Natural killer cell (primary cell): ENCODE data around the gene CASP12. TPM values are rescaled to one million over a fixed set of nuclear protein-coding genes. Genes with fewer than 3 reads are reported as not detected.

Source experiments
- ATAC-seq, 3 donors: fragments of 150-1000 bp in 2 of 3; fragments of 200-7000 bp in 1 of 3; cut with Tn5 transposase; 1 replicate in 1 of 3; 2 replicates in 2 of 3; pipeline ENCODE4 v1.10.0; 2021; ENCODE audit warnings: mild to moderate bottlenecking in 2 of 3, moderate library complexity in 2 of 3
- DNase-seq, 2 donors: peaks; one replicate each; pipeline versions ENCODE4 v3.0.0 to v3.0.0-alpha.2; 2013 to 2021; ENCODE audit warnings: mixed read lengths in 1 of 2
- H3K27ac ChIP-seq: one replicate; pipeline ENCODE4 v1.5.1; 2013; ENCODE audit warnings: mild to moderate bottlenecking, low read length
- H3K27me3 ChIP-seq: one replicate; pipeline ENCODE4 v1.6.1; 2013; ENCODE audit warnings: low read length; ENCODE audit not compliant: control insufficient read depth, insufficient read depth
- H3K36me3 ChIP-seq: one replicate; pipeline ENCODE4 v1.6.1; 2013; ENCODE audit warnings: low read length; ENCODE audit not compliant: control insufficient read depth, insufficient read depth
- H3K4me1 ChIP-seq: one replicate; pipeline ENCODE4 v1.6.1; 2013; ENCODE audit warnings: low read length; ENCODE audit not compliant: control insufficient read depth, insufficient read depth
- H3K4me3 ChIP-seq: one replicate; pipeline ENCODE4 v1.5.1; 2013; ENCODE audit warnings: low read length
- H3K9me3 ChIP-seq: one replicate; pipeline ENCODE4 v1.6.1; 2013; ENCODE audit warnings: low read length; ENCODE audit not compliant: control insufficient read depth, insufficient read depth
- H3K27ac Mint-ChIP-seq, 2 donors: one replicate each; pipeline ENCODE4 v1.8.0; 2022; ENCODE audit warnings: mild to moderate bottlenecking in 2 of 2, mixed read lengths in 2 of 2, moderate library complexity in 1 of 2
- H3K27me3 Mint-ChIP-seq, 2 donors: one replicate each; pipeline ENCODE4 v1.8.0; 2022; ENCODE audit warnings: low read depth in 2 of 2, mixed read lengths in 2 of 2
- H3K36me3 Mint-ChIP-seq: one replicate; pipeline ENCODE4 v1.8.0; 2022; ENCODE audit warnings: mixed read lengths
- H3K4me1 Mint-ChIP-seq, 2 donors: one replicate each; pipeline ENCODE4 v1.8.0; 2022; ENCODE audit warnings: mixed read lengths in 2 of 2
- H3K4me3 Mint-ChIP-seq: one replicate; pipeline ENCODE4 v1.8.0; 2022; ENCODE audit warnings: mild to moderate bottlenecking, moderate library complexity, mixed read lengths
- H3K9me3 Mint-ChIP-seq, 2 donors: one replicate each; pipeline ENCODE4 v1.8.0; 2022; ENCODE audit warnings: mixed read lengths in 2 of 2
- WGBS: methylation state at CpG from one replicate; pipeline ENCODE4 v1.1.7; 2013; ENCODE audit warnings: missing lambda C conversion rate; ENCODE audit not compliant: insufficient coverage; 5-methylcytosine and 5-hydroxymethylcytosine counted together
- intact Hi-C: fragments of 100-400 bp; cut with micrococcal nuclease; formaldehyde crosslinking; loops from one replicate; pipeline ENCODE4 v1.14.2; 2022
- total RNA-seq, 4 donors: library from RNA; stranded (reverse); fragments of 120-200 nt in 1 of 4; gene quantifications; one replicate each; pipeline versions ENCODE4 v1.2.3 to v1.2.4, GENCODE V29; 2013 to 2022
- TF ChIP-seq, protein P1 (sequence below): fragments of 200-600 bp; IDR thresholded peaks from one replicate; pipeline ENCODE4 v1.8.0; 2022; ENCODE audit warnings: antibody characterized with exemption

CASP12 gene
- total RNA-seq, 3 donors from 2014 or later (not counting 1 experiment from before 2014, with no cell fraction given), result not detected

DNA sequence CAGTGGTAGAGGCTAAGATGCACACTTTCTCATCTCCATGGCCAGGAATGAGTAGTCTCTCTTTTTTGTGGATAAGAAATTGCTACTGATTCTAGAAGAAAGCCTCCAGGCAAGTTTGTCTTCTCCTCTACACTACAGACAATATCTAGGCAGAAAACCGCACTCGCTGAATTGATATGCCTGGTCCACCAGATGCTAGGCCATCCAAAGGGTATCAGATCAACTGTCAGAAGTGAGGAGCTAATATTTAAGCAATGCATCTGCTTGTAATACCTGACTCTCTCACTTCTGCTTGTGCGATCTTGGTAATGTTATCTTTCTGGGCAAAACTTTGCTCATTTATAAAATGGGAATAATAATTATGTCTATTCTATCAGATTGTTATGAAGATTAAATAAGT, 45.0 kb downstream of the CASP12 start:
- no peaks in the 10 kb centered on the region for H3K27me3 Mint-ChIP-seq
- intact Hi-C loops, result no loop called here

DNA sequence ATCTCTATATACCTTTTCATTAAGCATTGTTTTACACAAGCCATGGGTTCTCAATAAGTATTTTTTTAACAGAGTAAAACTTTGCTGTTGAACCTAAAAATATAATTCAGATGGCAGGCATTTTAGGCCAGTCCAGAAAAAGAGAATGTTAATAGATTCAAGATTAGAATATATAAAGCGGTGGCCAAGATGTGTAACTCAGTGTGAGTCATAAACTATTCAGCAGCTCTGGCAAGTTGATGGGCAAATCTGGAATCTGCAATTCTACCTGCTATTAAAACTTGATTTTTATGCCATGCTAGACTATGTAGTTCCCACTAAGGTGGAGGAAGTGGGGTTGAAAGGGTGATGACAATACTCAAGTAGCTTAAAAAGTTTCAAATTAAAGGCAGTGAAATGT, 45.4 kb downstream of the CASP12 start:
- Histone ChIP-seq H3K27me3 (no peaks in the 10 kb centered on the region), H3K4me1 (no peaks in the 10 kb centered on the region), H3K36me3 (no peaks in the 10 kb centered on the region), H3K4me3 (no peak overlapping the region), H3K9me3 (no peaks in the 10 kb centered on the region), H3K27ac (no peak overlapping the region)
- Mint-ChIP-seq H3K4me3 (no peak overlapping the region), H3K4me1 (peaks cover under 1 to 1% of the 10 kb centered on the region in 2 donors), H3K36me3 (no peaks in the 10 kb centered on the region), H3K27me3 (no peaks in the 10 kb centered on the region), H3K9me3 (no peaks in the 10 kb centered on the region), H3K27ac (no peak overlapping the region)
- ATAC-seq, result no peak
- DNase-seq, result no peak
- intact Hi-C loops, result no loop called here
- WGBS, result 100% methylated on average over 1 of the region's 1 CpG
- TF ChIP-seq, protein P1, sequence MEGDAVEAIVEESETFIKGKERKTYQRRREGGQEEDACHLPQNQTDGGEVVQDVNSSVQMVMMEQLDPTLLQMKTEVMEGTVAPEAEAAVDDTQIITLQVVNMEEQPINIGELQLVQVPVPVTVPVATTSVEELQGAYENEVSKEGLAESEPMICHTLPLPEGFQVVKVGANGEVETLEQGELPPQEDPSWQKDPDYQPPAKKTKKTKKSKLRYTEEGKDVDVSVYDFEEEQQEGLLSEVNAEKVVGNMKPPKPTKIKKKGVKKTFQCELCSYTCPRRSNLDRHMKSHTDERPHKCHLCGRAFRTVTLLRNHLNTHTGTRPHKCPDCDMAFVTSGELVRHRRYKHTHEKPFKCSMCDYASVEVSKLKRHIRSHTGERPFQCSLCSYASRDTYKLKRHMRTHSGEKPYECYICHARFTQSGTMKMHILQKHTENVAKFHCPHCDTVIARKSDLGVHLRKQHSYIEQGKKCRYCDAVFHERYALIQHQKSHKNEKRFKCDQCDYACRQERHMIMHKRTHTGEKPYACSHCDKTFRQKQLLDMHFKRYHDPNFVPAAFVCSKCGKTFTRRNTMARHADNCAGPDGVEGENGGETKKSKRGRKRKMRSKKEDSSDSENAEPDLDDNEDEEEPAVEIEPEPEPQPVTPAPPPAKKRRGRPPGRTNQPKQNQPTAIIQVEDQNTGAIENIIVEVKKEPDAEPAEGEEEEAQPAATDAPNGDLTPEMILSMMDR, result no peak

More for the DNA sequence above, 45.0 kb downstream of the CASP12 start:
- TF ChIP-seq, protein P1, result no peak
- Histone ChIP-seq H3K4me3 (no peak overlapping the region), H3K9me3 (no peaks in the 10 kb centered on the region), H3K27me3 (no peaks in the 10 kb centered on the region), H3K4me1 (no peaks in the 10 kb centered on the region), H3K36me3 (no peaks in the 10 kb centered on the region), H3K27ac (no peak overlapping the region)
- H3K9me3 Mint-ChIP-seq, result no peaks in the 10 kb centered on the region
- peaks cover 5 to 6% of the 10 kb centered on the region in 2 donors for H3K4me1 Mint-ChIP-seq
- no peak overlapping the region for H3K27ac Mint-ChIP-seq
- 100% methylated on average over 2 of the region's 3 CpGs for WGBS
- H3K36me3 Mint-ChIP-seq, result no peaks in the 10 kb centered on the region
- ATAC-seq (no peak), DNase-seq (no peak)
- H3K4me3 Mint-ChIP-seq, result no peak overlapping the region

DNA sequence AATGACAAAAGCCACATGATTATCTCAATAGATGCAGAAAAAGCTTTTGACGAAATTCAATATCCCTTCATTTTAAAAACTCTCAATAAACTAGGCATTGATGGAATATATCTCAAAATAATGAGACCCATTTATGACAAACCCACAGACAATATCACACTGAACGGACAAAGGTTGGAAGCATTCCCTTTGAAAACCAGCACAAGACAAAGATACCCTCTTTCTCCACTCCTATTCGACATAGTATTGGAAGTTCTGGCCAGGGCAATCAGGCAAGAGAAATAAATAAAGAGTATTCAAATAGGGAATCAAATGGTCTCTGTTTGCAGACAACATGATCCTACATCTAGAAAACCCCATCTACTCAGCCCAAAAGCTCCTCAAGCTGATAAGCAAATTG, 52.0 kb downstream of the CASP12 start:
- DNase-seq (no peak), ATAC-seq (no peak)
- TF ChIP-seq, protein P1, result no peak
- Mint-ChIP-seq H3K4me1 (no peaks in the 10 kb centered on the region), H3K9me3 (no peaks in the 10 kb centered on the region), H3K27me3 (no peaks in the 10 kb centered on the region), H3K4me3 (no peak overlapping the region), H3K36me3 (no peaks in the 10 kb centered on the region), H3K27ac (no peak overlapping the region)
- Histone ChIP-seq H3K4me1 (no peaks in the 10 kb centered on the region), H3K4me3 (no peak overlapping the region), H3K36me3 (no peaks in the 10 kb centered on the region), H3K27ac (no peak overlapping the region), H3K9me3 (no peaks in the 10 kb centered on the region), H3K27me3 (no peaks in the 10 kb centered on the region)
- intact Hi-C loops, result no loop called here
- WGBS, result 95% methylated on average over 2 of the region's 3 CpGs

DNA sequence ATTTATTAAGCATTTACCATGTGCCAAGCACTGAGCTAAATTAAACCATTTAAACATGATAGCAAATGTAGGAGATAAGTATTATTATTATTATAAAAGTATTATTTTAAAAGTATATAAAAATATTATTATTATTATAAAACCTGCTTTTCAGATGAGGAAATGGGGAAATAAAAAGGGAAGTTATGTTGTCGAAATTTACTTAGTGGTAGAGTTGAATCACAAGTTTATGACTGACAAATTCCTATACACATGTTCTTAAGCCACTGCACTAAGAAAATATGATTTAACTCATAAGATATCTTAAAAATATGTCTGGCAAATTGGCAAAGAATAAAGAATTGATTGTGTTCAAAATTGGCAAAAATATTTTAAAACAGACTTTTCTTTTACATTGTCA, 53.8 kb downstream of the CASP12 start:
- no peak for DNase-seq
- Histone ChIP-seq H3K27me3 (no peaks in the 10 kb centered on the region), H3K9me3 (peaks cover under 1% of the 10 kb centered on the region), H3K4me3 (no peak overlapping the region), H3K4me1 (no peaks in the 10 kb centered on the region), H3K27ac (no peak overlapping the region), H3K36me3 (no peaks in the 10 kb centered on the region)
- H3K9me3 Mint-ChIP-seq, result peaks cover 0 to 2% of the 10 kb centered on the region in 2 donors
- no peak overlapping the region for H3K27ac Mint-ChIP-seq
- H3K4me3 Mint-ChIP-seq, result no peak overlapping the region
- TF ChIP-seq, protein P1, result no peak
- no peaks in the 10 kb centered on the region for H3K4me1 Mint-ChIP-seq
- no peaks in the 10 kb centered on the region for H3K27me3 Mint-ChIP-seq
- intact Hi-C loops, result no loop called here
- WGBS, result no CpG with 5 or more reads among the region's 1 CpG
- ATAC-seq, result no peak
- peaks cover 9% of the 10 kb centered on the region for H3K36me3 Mint-ChIP-seq
